ENCODE data around the gene AHRR. TPM values are rescaled to one million over a fixed set of nuclear protein-coding genes. Genes with fewer than 3 reads are reported as not detected.

The AHRR gene
- total and polyA plus RNA-seq, 4 donors = 2.8 to 5.5 (median 3.8) TPM

DNA sequence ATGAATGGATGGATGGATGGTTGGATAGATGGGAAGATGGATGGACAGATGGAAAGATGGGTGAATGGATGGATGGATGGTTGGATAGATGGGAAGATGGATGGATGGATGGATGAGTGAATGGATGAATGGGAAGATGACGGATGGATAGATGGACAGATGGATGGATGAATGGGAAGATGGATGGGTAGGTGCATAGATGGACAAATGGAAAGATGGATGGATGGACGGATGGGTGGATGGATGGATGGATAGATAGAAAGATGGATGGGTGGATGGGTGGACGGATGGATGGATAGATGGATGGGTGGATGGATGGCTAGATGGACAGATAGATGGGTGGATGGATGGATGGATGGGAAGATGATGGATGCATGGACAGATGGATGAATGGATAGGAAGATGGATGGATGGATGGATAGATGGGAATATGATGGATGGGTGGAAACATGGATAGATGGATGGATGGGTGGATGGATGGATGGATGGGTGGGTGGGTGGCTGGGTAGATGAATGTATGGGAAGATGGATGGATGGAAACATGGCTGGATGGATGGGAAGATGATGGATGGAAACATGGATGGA, 105.0 kb downstream of the AHRR start:
- Histone ChIP-seq H3K27ac (ENCODE audit: low read depth, low read length) (no peak overlapping the region), H3K4me1 (ENCODE audit: control insufficient read depth, insufficient read depth, low read length) (peaks cover 18% of the 10 kb centered on the region), H3K4me3 (ENCODE audit: low read depth, low read length) (no peak overlapping the region), H3K27me3 (ENCODE audit: control insufficient read depth, insufficient read depth, low read length) (no peaks in the 10 kb centered on the region), H3K36me3 (ENCODE audit: control insufficient read depth, insufficient read depth, low read length) (peaks cover 19% of the 10 kb centered on the region), H3K9me3 (ENCODE audit: control insufficient read depth, insufficient read depth, low read length) (no peaks in the 10 kb centered on the region)
- 91% methylated on average over 3 of the region's 3 CpGs for WGBS (ENCODE audit: insufficient coverage)
- DNase-seq (ENCODE audit: low read depth in 4 of 6, low spot score in 6 of 6) = no peak

DNA sequence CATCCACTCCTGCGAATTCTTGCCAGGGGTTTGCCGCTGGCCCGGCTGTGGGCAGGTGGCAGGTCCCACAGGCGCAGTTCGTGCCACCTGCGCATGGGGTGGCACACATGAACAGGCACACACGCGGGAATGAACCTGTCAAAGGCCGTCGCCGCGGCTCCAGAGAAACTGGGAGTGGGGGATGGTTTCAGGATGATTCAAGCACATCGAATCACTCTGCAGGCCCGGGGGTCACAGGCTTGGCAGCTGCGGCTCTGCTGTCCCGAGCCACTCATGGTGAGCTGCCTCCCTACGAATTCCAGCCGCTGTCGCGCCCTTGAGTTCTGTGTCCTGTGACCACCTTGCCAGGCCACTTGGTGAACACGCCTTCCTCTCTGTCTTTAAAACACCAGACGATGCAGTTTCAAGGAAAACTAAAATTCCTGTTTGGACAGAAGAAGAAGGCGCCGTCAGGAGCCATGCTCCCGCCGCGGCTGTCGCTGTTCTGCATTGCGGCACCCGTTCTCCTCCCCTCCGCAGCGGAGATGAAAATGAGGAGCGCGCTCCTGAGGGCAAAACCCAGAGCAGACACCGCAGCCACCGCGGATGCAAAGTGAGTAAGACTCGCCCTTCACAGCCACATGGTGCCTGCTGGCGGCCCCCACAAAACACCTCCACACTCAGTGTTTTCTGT, 106.0 kb downstream of the AHRR start:
- Histone ChIP-seq H3K4me1 (ENCODE audit: control insufficient read depth, insufficient read depth, low read length) (peaks cover 18% of the 10 kb centered on the region), H3K9me3 (ENCODE audit: control insufficient read depth, insufficient read depth, low read length) (no peaks in the 10 kb centered on the region), H3K27me3 (ENCODE audit: control insufficient read depth, insufficient read depth, low read length) (no peaks in the 10 kb centered on the region), H3K36me3 (ENCODE audit: control insufficient read depth, insufficient read depth, low read length) (peaks cover 19% of the 10 kb centered on the region), H3K27ac (ENCODE audit: low read depth, low read length) (no peak overlapping the region), H3K4me3 (ENCODE audit: low read depth, low read length) (no peak overlapping the region)
- 95% methylated on average over 39 of the region's 39 CpGs for WGBS (ENCODE audit: insufficient coverage)
- DNase-seq (ENCODE audit: low read depth in 4 of 6, low spot score in 6 of 6) = no peak

DNA sequence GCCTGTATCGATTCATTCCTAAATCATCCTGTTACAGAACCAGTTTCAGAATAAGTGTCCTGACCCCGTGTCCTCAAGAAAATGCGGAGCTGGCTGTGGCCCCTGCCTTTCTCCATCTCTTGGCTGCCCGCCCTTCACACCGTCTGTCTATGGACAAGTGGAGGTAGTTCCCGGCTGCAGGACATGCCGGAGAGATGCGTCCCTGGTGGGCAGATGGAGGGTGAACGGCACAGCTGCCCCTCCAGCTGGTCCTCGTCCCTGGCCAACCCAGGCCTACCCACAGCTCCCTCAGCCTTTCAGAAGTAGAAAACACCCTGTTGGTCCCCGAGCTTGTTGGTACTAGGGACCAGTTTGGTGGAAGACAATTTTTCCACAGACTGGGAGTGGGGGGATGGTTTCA, 106.7 kb downstream of the AHRR start:
- Histone ChIP-seq H3K27ac (ENCODE audit: low read depth, low read length) (no peak overlapping the region), H3K36me3 (ENCODE audit: control insufficient read depth, insufficient read depth, low read length) (peaks cover 25% of the 10 kb centered on the region), H3K9me3 (ENCODE audit: control insufficient read depth, insufficient read depth, low read length) (no peaks in the 10 kb centered on the region), H3K4me1 (ENCODE audit: control insufficient read depth, insufficient read depth, low read length) (peaks cover 18% of the 10 kb centered on the region), H3K27me3 (ENCODE audit: control insufficient read depth, insufficient read depth, low read length) (no peaks in the 10 kb centered on the region), H3K4me3 (ENCODE audit: low read depth, low read length) (no peak overlapping the region)
- WGBS (ENCODE audit: insufficient coverage) = 75% methylated on average over 6 of the region's 11 CpGs
- no peak for DNase-seq (ENCODE audit: low read depth in 4 of 6, low spot score in 6 of 6)

DNA sequence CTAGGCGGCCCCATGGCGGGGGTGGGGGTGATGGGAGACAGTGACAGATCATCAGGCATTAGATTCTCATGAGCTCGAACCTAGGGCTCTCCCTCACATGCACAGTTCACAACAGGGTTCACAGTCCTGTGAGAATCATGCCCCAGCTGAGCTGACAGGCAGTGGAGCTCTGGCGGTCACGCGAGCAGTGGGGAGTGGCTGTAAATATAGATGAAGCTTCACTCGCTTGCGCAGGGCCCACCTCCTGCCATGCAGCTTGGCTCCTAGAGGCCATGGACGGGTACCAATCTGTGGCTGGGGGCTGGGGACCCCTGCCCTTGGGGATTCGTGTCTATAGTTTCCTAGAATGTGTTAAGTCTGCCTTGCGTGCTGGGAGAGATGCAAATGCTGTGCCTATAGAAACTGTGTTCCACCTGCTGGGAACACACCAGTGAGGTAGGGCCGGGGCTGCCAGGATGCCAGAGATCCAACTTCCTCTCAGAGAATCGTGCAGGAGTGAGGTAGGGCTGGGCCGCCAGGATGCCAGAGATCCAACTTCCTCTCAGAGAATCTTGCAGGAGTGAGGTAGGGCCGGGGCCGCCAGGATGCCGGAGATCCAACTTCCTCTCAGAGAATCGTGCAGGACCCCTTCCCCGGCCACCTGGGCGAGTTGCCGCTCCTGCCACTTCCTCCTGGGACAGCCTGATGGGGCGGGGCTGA, 107.4 kb downstream of the AHRR start:
- Histone ChIP-seq H3K27ac (ENCODE audit: low read depth, low read length) (no peak overlapping the region), H3K4me3 (ENCODE audit: low read depth, low read length) (no peak overlapping the region), H3K4me1 (ENCODE audit: control insufficient read depth, insufficient read depth, low read length) (peaks cover 18% of the 10 kb centered on the region), H3K9me3 (ENCODE audit: control insufficient read depth, insufficient read depth, low read length) (no peaks in the 10 kb centered on the region), H3K36me3 (ENCODE audit: control insufficient read depth, insufficient read depth, low read length) (peaks cover 29% of the 10 kb centered on the region), H3K27me3 (ENCODE audit: control insufficient read depth, insufficient read depth, low read length) (no peaks in the 10 kb centered on the region)
- no peak for DNase-seq (ENCODE audit: low read depth in 4 of 6, low spot score in 6 of 6)
- 80% methylated on average over 19 of the region's 22 CpGs for WGBS (ENCODE audit: insufficient coverage)

DNA sequence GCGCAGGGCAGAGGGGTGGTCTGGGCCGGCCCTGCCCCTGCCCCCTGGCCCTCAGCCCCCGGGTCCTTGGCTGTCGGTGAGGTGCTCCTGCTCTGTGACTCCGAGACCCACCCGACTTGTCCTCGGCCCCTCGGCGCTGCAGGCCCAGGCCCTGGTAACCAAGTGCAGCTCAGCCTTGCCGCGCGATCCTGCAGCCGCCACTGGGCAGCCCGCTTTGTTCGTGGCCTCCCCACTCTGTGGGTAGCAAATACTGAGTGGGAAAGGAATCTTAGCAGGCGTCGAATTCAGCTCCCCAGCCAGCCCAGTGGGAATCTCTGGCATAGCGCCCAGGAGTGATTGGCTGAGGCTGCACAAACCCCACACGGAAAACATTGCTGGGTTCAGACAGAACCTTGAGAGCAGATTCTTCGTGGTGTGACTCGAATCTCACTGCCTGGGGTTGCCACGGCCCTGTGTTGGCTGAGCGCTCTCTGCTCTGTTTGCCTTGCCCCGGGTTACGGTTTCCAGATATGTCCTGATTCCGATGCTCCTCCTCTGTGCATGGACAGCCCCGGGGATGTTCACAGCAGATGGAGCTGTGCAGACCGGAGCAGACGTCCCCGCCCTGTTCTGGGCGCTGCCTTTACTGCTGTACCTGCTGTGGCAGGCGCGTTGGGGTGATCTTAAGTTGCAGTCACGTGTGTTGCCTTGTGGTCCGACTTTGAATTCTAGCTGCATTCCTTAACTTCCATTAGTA, 108.1 kb downstream of the AHRR start:
- H3K36me3 ChIP-seq (ENCODE audit: control insufficient read depth, insufficient read depth, low read length) = peaks cover 36% of the 10 kb centered on the region
- H3K9me3 ChIP-seq (ENCODE audit: control insufficient read depth, insufficient read depth, low read length) = no peaks in the 10 kb centered on the region
- DNase-seq (ENCODE audit: low read depth in 4 of 6, low spot score in 6 of 6) = peak in 2 of 6 donors; percentile 46 to 62
- no peaks in the 10 kb centered on the region for H3K27me3 ChIP-seq (ENCODE audit: control insufficient read depth, insufficient read depth, low read length)
- peaks cover 18% of the 10 kb centered on the region for H3K4me1 ChIP-seq (ENCODE audit: control insufficient read depth, insufficient read depth, low read length)
- H3K27ac ChIP-seq (ENCODE audit: low read depth, low read length) = no peak overlapping the region
- WGBS (ENCODE audit: insufficient coverage) = 62% methylated on average over 35 of the region's 35 CpGs
- H3K4me3 ChIP-seq (ENCODE audit: low read depth, low read length) = no peak overlapping the region

DNA sequence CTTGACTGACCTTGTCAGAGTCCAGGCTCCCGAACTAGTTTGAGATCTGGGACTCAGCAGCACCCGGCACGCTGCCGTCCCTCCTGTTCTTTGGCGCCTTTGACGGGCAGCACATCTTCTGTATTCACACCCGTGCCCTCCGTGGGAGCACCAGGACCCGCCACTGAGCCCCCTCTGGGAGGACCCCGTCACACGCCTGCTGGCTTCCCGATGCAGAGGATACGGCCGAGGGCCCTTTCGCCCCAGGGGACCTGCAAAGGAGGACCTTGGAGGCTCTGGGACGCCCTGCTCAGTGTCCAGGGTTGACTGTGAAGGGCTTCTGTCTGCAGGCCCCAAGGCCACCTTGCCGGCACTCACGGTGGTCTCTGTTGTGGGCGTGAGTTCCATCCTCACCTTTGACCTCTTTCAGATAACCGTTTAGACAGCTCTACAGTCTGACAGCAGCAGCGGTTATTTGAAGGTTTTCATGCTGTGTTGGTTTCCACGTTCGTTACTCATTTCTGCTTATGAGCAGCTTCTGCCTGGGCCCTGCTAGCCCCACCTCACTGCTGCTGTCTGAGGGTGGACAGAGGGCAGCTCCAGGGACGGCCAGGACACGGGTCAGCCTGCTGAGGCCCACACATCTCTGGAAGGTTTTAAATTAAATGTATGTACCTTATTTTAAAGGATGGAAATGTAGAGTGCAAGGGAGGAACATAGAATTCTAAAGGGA, 108.9 kb downstream of the AHRR start:
- peak overlapping the region; percentile 6 for H3K27ac ChIP-seq (ENCODE audit: low read depth, low read length)
- no peak for DNase-seq (ENCODE audit: low read depth in 4 of 6, low spot score in 6 of 6)
- no peaks in the 10 kb centered on the region for H3K27me3 ChIP-seq (ENCODE audit: control insufficient read depth, insufficient read depth, low read length)
- H3K4me3 ChIP-seq (ENCODE audit: low read depth, low read length) = no peak overlapping the region
- 85% methylated on average over 24 of the region's 25 CpGs for WGBS (ENCODE audit: insufficient coverage)
- no peaks in the 10 kb centered on the region for H3K9me3 ChIP-seq (ENCODE audit: control insufficient read depth, insufficient read depth, low read length)
- H3K36me3 ChIP-seq (ENCODE audit: control insufficient read depth, insufficient read depth, low read length) = peaks cover 38% of the 10 kb centered on the region
- peaks cover 18% of the 10 kb centered on the region for H3K4me1 ChIP-seq (ENCODE audit: control insufficient read depth, insufficient read depth, low read length)

DNA sequence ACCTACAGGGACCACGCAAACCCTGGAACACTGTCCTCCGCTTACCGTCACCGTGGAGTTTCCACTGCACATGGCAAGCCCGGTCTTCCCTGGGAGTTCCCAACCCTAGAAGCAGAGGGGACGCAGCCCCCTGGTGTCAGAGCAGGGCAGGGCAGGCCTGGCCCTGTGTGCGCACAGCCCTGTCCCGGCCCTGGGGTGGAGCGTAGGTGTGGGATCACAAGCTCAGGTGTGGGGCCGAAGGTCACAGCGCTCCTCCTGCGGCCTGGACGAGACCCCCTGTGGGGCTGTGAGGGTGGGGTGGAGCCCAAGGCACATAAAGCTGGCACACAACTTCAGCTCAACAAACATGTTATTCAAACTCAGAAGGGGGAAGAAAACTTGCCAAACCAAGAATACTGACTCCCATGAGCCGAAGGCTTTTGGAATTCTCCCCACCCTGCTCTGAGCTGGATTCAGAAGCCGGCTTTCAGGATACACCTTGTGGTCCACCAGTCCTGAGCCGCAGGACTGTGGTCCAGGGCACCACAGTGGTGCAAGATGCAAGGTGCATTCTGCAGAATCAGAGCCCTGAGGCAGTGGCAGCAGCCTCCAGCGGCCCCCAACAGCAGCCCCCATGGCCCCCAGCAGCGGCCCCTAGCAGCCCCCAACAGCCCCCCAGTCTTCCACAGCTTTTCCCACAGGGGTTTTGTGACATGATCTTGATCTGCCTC, 109.6 kb downstream of the AHRR start:
- no peaks in the 10 kb centered on the region for H3K27me3 ChIP-seq (ENCODE audit: control insufficient read depth, insufficient read depth, low read length)
- WGBS (ENCODE audit: insufficient coverage) = 48% methylated on average over 13 of the region's 18 CpGs
- DNase-seq (ENCODE audit: low read depth in 4 of 6, low spot score in 6 of 6) = peak in 2 of 6 donors; percentile 32 to 34
- no peaks in the 10 kb centered on the region for H3K9me3 ChIP-seq (ENCODE audit: control insufficient read depth, insufficient read depth, low read length)
- peaks cover 38% of the 10 kb centered on the region for H3K36me3 ChIP-seq (ENCODE audit: control insufficient read depth, insufficient read depth, low read length)
- no peak overlapping the region for H3K4me3 ChIP-seq (ENCODE audit: low read depth, low read length)
- peaks cover 18% of the 10 kb centered on the region for H3K4me1 ChIP-seq (ENCODE audit: control insufficient read depth, insufficient read depth, low read length)
- H3K27ac ChIP-seq (ENCODE audit: low read depth, low read length) = no peak overlapping the region

DNA sequence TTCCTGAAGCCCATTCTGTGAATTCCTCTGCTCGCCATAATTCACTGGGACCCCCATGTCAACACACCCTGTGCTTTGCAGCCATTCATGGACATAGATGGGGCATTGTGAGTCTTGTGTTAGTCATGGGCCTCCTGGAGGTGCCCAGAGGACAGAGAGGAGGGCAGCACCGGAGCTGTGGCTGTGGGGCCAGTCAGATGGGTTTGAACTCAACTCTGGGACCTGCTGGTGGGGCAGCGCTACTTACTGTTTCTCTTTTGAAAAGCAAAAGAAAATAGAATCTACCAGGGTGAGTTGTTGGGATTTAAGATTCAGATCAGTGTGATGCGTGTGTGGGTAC, 110.2 kb downstream of the AHRR start:
- H3K27me3 ChIP-seq (ENCODE audit: control insufficient read depth, insufficient read depth, low read length) = no peaks in the 10 kb centered on the region

More for the DNA sequence above, 110.2 kb downstream of the AHRR start:
- Histone ChIP-seq H3K4me1 (ENCODE audit: control insufficient read depth, insufficient read depth, low read length) (peaks cover 18% of the 10 kb centered on the region), H3K27ac (ENCODE audit: low read depth, low read length) (no peak overlapping the region), H3K9me3 (ENCODE audit: control insufficient read depth, insufficient read depth, low read length) (no peaks in the 10 kb centered on the region), H3K4me3 (ENCODE audit: low read depth, low read length) (no peak overlapping the region), H3K36me3 (ENCODE audit: control insufficient read depth, insufficient read depth, low read length) (peaks cover 38% of the 10 kb centered on the region)
- DNase-seq (ENCODE audit: low read depth in 4 of 6, low spot score in 6 of 6) = no peak
- 50% methylated on average over 1 of the region's 4 CpGs for WGBS (ENCODE audit: insufficient coverage)

All from spinal cord (tissue), 10 donors.